Psoas muscle (tissue), 8 donors: ENCODE data around the gene DSCAM. TPM values are rescaled to one million over a fixed set of nuclear protein-coding genes. Genes with fewer than 3 reads are reported as not detected.

ENCODE experiments used
- ATAC-seq, 4 donors: fragments of 200-7000 bp; cut with Tn5 transposase; one replicate each; pipeline ENCODE4 v1.9.1; 2020; ENCODE audit warnings: moderate library complexity in 3 of 4, mild to moderate bottlenecking in 2 of 4
- DNase-seq, 2 donors: peaks; one replicate each; pipeline ENCODE4 v3.0.0-alpha.2; 2020
- H3K27ac ChIP-seq: fragments of 200-600 bp; one replicate; pipeline ENCODE4 v1.8.0; 2022
- H3K27me3 ChIP-seq, 3 donors: fragments of 200-600 bp in 1 of 3; one replicate each; pipeline versions ENCODE4 v1.6.1 to v1.8.0; 2013 to 2022; ENCODE audit warnings: low read length in 2 of 3, mild to moderate bottlenecking in 2 of 3, moderate library complexity in 1 of 3; ENCODE audit not compliant: insufficient read depth in 3 of 3
- H3K36me3 ChIP-seq, 2 donors: fragments of 200-600 bp in 1 of 2; one replicate each; pipeline versions ENCODE4 v1.6.1 to v1.8.0; 2013 to 2022; ENCODE audit warnings: low read depth in 1 of 2, mild to moderate bottlenecking in 1 of 2, moderate library complexity in 1 of 2; ENCODE audit not compliant: insufficient read depth in 1 of 2
- H3K4me1 ChIP-seq: fragments of 200-600 bp; one replicate; pipeline ENCODE4 v1.8.0; 2022
- H3K4me3 ChIP-seq: fragments of 200-600 bp; one replicate; pipeline ENCODE4 v1.8.0; 2022; ENCODE audit warnings: mild to moderate bottlenecking
- H3K9me3 ChIP-seq: fragments of 200-600 bp; one replicate; pipeline ENCODE4 v1.8.0; 2022
- whole genome bisulfite sequencing, 3 donors: extraction: QIAGEN DNeasy Blood & Tissue Kit; methylation state at CpG; one replicate each; pipeline versions ENCODE4 v1.1.6 to v1.1.7; 2013; 5-methylcytosine and 5-hydroxymethylcytosine counted together
- intact Hi-C, 2 donors: fragments of 100-400 bp; cut with DNase I; formaldehyde crosslinking; loops; one replicate each; pipeline versions ENCODE4 v1.11.0 to v1.14.2; 2022
- polyA plus RNA-seq, 3 donors: library from polyadenylated mRNA; stranded (reverse); fragments of 200-250 nt; gene quantifications; one replicate each; pipeline ENCODE4 v1.2.3, GENCODE V29; 2013
- total RNA-seq, 4 donors: library from RNA; stranded (reverse); fragmentation: NEBNext Ultra II Directional in 2 of 4; extraction: Animal tissue kit (Norgen Biotek cat#: 25700) in 2 of 4; gene quantifications; one replicate each; pipeline versions ENCODE4 v1.2.1 to v1.2.4, GENCODE V29; 2021 to 2023
- TF ChIP-seq, protein P1 (sequence below): fragments of 200-600 bp; IDR thresholded peaks from one replicate; pipeline ENCODE4 v1.8.0; 2022; ENCODE audit warnings: antibody characterized with exemption
- donor health status: healthy with polysubstance abuse.
- donor health status: DM: no; HTN: no; CAD: no; lungs with moderate emphysema.
- donor health status: Bipolar disorder and iron deficiency.
- donor health status: healthy.
- donor health status: DM: yes; HTN: yes; CAD: no.
- donor health status: DM: no; HTN: no; CAD: no.
- donor health status: DM: no; HTN: no; CAD: no.
- donor health status: DM: yes; HTN: yes; CAD: no.

DSCAM gene
- total and polyA plus RNA-seq, 7 donors = 0.03 to 0.04 TPM; not detected in 5

DNA sequence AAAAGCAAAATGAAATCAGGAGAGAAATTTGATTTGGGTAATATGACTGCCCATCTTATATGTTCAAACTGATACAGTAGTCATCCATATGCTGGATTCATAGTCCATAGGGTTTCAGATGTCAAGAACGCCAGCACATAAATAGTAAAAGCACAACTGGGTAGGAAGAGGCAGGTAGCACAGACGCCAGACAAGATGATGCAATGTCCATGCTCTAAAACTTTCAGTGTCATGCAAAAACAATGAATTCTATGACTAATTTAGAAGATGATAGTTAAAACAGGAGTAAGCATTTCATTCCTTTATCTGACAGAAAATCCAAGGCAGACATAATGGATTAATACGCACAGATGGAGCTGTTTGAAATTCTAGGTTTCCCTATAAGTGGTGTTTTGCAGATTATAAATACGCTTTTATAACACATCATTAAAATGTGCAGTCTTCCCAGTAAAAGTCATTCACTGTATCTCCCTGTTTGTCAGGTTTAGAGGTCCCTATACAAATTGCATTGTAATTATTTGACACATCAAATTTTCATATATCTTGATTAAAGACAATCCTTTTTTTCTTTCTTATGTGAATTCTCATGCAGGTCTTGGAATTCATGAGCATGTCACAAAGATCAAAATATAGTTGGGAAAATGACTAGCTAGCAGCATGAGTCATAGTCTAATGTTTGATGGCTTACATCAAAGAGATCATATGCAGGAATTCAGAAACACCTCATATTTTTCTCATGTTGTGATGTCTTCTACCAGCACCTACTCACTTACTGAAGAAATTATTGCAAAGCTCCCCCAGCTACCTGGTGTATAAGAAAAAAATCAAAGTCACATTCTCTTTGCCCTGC, 139.9 kb downstream of the DSCAM start:
- DNase-seq (no peak), ATAC-seq (no peak)
- Histone ChIP-seq H3K4me1 (no peaks in the 10 kb centered on the region), H3K4me3 (no peak overlapping the region), H3K9me3 (no peaks in the 10 kb centered on the region), H3K27me3 (peaks cover 0 to 4% (median 0%) of the 10 kb centered on the region in 3 donors), H3K27ac (no peak overlapping the region), H3K36me3 (no peaks in the 10 kb centered on the region)
- TF ChIP-seq, protein P1, sequence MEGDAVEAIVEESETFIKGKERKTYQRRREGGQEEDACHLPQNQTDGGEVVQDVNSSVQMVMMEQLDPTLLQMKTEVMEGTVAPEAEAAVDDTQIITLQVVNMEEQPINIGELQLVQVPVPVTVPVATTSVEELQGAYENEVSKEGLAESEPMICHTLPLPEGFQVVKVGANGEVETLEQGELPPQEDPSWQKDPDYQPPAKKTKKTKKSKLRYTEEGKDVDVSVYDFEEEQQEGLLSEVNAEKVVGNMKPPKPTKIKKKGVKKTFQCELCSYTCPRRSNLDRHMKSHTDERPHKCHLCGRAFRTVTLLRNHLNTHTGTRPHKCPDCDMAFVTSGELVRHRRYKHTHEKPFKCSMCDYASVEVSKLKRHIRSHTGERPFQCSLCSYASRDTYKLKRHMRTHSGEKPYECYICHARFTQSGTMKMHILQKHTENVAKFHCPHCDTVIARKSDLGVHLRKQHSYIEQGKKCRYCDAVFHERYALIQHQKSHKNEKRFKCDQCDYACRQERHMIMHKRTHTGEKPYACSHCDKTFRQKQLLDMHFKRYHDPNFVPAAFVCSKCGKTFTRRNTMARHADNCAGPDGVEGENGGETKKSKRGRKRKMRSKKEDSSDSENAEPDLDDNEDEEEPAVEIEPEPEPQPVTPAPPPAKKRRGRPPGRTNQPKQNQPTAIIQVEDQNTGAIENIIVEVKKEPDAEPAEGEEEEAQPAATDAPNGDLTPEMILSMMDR = no peak
- intact Hi-C loops = no loop called here
- 56 to 66% (median 58%) methylated on average over 4 of the region's 4 CpGs for WGBS, 3 donors

DNA sequence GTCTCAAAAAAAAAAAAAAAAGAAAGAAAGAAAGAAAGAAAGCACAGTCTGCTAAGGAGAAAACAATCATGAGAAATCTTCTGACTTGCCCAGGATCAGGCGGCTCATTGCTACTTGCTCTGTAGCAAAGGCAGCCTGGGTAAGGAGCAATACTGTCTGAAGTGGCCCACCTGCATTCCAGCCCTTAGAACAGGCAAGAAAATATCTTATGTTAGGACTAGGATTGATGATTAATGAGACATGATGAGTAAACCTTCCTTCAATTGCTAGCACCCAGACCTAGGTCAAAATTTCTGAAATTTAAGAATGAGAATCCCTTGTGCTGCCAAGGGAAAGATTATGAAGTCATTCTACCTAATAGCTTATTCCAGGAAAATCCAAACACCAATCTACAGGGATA, 140.8 kb downstream of the DSCAM start:
- 87 to 100% (median 95%) methylated on average over 1 of the region's 1 CpG for WGBS, 3 donors
- H3K27ac ChIP-seq = no peak overlapping the region
- peaks cover 0 to 4% (median 0%) of the 10 kb centered on the region in 3 donors for H3K27me3 ChIP-seq
- H3K4me1 ChIP-seq = no peaks in the 10 kb centered on the region
- no peak overlapping the region for H3K4me3 ChIP-seq
- intact Hi-C loops = no loop called here
- H3K9me3 ChIP-seq = no peaks in the 10 kb centered on the region
- no peak for ATAC-seq
- DNase-seq = no peak
- TF ChIP-seq, protein P1 = no peak
- H3K36me3 ChIP-seq = no peaks in the 10 kb centered on the region

DNA sequence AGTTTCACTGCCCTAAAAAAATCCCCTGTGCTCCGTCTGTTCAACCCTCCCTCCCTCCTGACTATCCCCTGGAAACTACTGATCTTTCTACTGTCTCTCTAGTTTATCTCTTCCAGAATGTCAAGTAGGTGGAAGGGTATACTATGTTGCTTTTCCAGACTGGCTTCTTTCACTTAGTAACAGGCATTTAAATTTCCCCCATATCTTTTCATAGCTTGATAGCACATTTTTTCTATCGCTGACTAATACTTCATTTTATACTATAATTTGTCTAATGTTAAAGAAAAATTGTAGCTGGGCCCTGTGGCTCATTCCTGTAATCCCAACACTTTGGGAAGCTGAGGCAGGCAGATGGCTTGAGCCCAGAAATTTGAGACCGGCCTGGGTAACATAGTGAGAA, 142.8 kb downstream of the DSCAM start:
- Histone ChIP-seq H3K27ac (no peak overlapping the region), H3K4me1 (no peaks in the 10 kb centered on the region), H3K27me3 (peaks cover 0 to 4% (median 0%) of the 10 kb centered on the region in 3 donors), H3K9me3 (no peaks in the 10 kb centered on the region), H3K4me3 (no peak overlapping the region), H3K36me3 (no peaks in the 10 kb centered on the region)
- TF ChIP-seq, protein P1 = no peak
- DNase-seq = no peak
- WGBS, 3 donors = 82 to 93% (median 88%) methylated on average over 3 of the region's 3 CpGs
- ATAC-seq = no peak
- intact Hi-C loops = no loop called here

DNA sequence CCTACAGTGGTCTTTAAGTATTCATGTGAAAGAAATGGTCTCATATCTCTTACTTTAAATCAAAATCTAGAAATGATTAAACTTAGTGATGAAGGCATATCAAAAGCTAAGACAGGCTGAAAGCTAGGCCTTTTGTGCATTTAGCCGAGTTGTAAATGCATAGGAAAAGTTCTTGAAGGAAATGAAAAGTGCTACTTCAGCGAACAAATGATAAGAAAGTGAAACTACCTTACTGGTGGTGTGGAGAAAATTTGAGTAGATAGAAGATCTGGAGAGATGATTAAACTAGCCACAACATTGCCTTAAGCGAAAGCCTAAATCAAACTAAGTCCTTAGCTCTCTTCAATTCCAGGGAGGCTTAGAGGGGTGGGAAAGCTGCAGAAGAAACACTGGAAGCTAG, 147.6 kb downstream of the DSCAM start:
- TF ChIP-seq, protein P1 = no peak
- Histone ChIP-seq H3K27ac (no peak overlapping the region), H3K4me1 (no peaks in the 10 kb centered on the region), H3K27me3 (no peaks in the 10 kb centered on the region), H3K9me3 (no peaks in the 10 kb centered on the region), H3K36me3 (no peaks in the 10 kb centered on the region), H3K4me3 (no peak overlapping the region)
- intact Hi-C loops = no loop called here
- ATAC-seq (no peak), DNase-seq (no peak)
- 87 to 92% (median 91%) methylated on average over 3 of the region's 3 CpGs for WGBS, 3 donors

DNA sequence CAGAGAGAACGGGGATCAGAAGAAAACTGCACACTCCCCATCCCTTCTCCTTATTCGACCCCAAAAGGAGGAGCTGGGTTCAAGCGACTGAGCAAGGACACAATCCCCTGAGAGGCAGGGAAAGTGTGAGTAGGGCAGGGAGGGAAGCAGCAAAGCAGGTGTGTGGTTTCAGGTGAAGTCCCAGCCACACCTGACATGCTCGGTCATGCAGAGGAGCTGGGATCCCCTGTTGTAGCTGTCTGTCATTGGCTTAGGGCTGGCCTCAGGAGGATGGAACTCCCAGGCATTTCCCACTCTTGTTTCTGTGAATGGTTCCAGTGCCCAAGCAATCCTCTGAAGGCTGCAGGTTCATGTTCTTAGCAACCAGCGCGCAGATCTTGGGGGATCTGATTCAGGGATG, 150.7 kb downstream of the DSCAM start:
- no peaks in the 10 kb centered on the region for H3K27me3 ChIP-seq
- H3K4me1 ChIP-seq = no peaks in the 10 kb centered on the region
- no peak overlapping the region for H3K4me3 ChIP-seq
- H3K9me3 ChIP-seq = no peaks in the 10 kb centered on the region
- ATAC-seq (no peak), DNase-seq (no peak)
- WGBS, 3 donors = 77 to 87% (median 81%) methylated on average over 6 of the region's 6 CpGs
- no peaks in the 10 kb centered on the region for H3K36me3 ChIP-seq
- TF ChIP-seq, protein P1 = no peak
- no peak overlapping the region for H3K27ac ChIP-seq
- intact Hi-C loops = no loop called here
